HG03439 (cell line): ENCODE data around the gene SULT1C2.

Source experiments
- ATAC-seq: cut with Tn5 transposase; IDR thresholded peaks from one replicate; pipeline ENCODE4 v1.9.1; 2021; ENCODE audit warnings: mild to moderate bottlenecking, moderate library complexity; ENCODE audit not compliant: unreplicated experiment

The SULT1C2 gene

GRCh38 chr2:108287169-108287568 is 1.5 kb upstream of the SULT1C2 start:
- no peak for ATAC-seq

- ATAC-seq, result no peak
Observed at GRCh38 chr2:108293850-108294249, 5.2 kb downstream of the SULT1C2 start.

- ATAC-seq, result no peak
Observed at GRCh38 chr2:108297436-108298141, 8.9 kb downstream of the SULT1C2 start.

GRCh38 chr2:108301558-108301957 is 12.9 kb downstream of the SULT1C2 start:
- no peak for ATAC-seq

- no peak for ATAC-seq
Observed at GRCh38 chr2:108304975-108305374, 16.3 kb downstream of the SULT1C2 start.

- no peak for ATAC-seq
Observed at GRCh38 chr2:108305901-108306300, 17.2 kb downstream of the SULT1C2 start.

GRCh38 chr2:108309903-108310302 is 21.2 kb downstream of the SULT1C2 start:
- no peak for ATAC-seq

- no peak for ATAC-seq
Observed at GRCh38 chr2:108314586-108315296, 26.0 kb downstream of the SULT1C2 start.

- ATAC-seq, result no peak
Observed at GRCh38 chr2:108315444-108315934, 26.8 kb downstream of the SULT1C2 start.

GRCh38 chr2:108316033-108316432 is 27.3 kb downstream of the SULT1C2 start:
- no peak for ATAC-seq

- no peak for ATAC-seq
Observed at GRCh38 chr2:108316461-108317258, 28.0 kb downstream of the SULT1C2 start.

GRCh38 chr2:108320326-108320922 is 31.7 kb downstream of the SULT1C2 start:
- no peak for ATAC-seq

- ATAC-seq, result no peak
Observed at GRCh38 chr2:108323619-108324018, 34.9 kb downstream of the SULT1C2 start.

GRCh38 chr2:108324531-108325255 is 36.0 kb downstream of the SULT1C2 start:
- no peak for ATAC-seq

GRCh38 chr2:108325756-108326155 is 37.1 kb downstream of the SULT1C2 start:
- ATAC-seq, result no peak

- ATAC-seq, result no peak
Observed at GRCh38 chr2:108329771-108330170, 41.1 kb downstream of the SULT1C2 start.

GRCh38 chr2:108330979-108331378 is 42.3 kb downstream of the SULT1C2 start:
- no peak for ATAC-seq

- ATAC-seq, result no peak
Observed at GRCh38 chr2:108345951-108346350, 57.3 kb downstream of the SULT1C2 start.

GRCh38 chr2:108346827-108347226 is 58.1 kb downstream of the SULT1C2 start:
- ATAC-seq, result no peak

- no peak for ATAC-seq
Observed at GRCh38 chr2:108347786-108348185, 59.1 kb downstream of the SULT1C2 start.
